SH-SY5Y (cell line): Measurements from ENCODE around the gene CISH.

ENCODE experiments used
- GATA2 ChIP-seq: IDR thresholded peaks from 2 replicates; pipeline ENCODE4 v1.6.1; 2011; ENCODE audit warnings: mild to moderate bottlenecking, low read depth, low read length
- GATA3 ChIP-seq: IDR thresholded peaks from 2 replicates; pipeline ENCODE4 v1.6.1; 2011; ENCODE audit warnings: low read depth, mild to moderate bottlenecking, low read length, moderate library complexity

DNA sequence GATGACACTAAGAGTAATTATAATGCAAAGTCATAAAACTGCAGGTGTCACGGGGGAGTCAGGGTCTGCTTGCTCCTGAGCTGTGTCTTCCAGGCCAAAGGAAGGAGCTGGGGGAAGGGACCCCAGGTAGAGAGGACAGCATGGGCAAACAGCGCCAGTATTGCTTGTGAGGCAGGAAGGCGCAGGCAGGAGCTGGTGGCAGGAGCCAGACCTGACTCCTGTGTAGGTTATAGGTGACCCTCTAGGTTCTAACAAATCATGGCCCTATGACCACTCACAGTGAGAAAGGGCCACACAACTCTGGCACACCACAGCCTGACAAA lies 1.9 kb downstream of the CISH start:
- TF ChIP-seq GATA2 (no peak), GATA3 (no peak)
